SH-SY5Y (cell line): ENCODE measurements around the gene NFAT5.

Source experiments
- GATA2 ChIP-seq: IDR thresholded peaks from 2 replicates; pipeline ENCODE4 v1.6.1; 2011; ENCODE audit warnings: mild to moderate bottlenecking, low read depth, low read length
- GATA3 ChIP-seq: IDR thresholded peaks from 2 replicates; pipeline ENCODE4 v1.6.1; 2011; ENCODE audit warnings: low read depth, mild to moderate bottlenecking, low read length, moderate library complexity

DNA sequence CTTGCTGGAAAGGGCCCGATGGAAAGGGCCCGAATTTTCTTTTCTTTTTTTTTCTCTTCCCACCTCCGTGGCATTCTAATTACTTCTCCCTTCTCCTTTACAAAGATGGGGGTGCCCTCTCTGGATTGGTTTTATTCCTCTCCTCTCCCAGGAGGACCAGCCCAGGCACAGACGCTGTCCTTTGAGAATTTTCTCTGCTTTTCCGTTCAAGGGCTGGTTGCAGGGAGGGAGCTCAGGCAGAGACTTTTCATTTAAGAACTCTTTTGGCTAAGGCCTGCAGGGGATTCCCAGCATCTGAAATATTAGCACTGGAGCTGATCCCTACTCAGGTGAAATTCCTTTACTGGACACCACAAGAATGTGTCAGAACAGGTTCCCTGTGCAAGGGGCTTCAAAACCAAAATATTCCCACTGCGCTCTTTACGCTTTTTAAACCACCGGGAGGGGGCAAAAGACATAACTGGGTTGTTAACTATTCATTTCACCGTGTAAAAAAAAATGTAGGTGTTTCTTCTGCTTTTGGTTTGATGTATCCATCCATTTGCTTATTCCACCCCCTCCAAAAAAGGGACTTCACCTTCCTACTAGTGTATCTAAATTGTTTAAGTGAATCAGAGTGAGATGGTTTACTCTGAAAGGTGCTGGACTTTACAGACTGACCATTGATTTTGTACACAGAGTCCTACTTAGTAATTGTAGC is 1.4 kb downstream of the NFAT5 start:
- TF ChIP-seq GATA3: no peak
- TF ChIP-seq GATA2: no peak
